Epidermal melanocyte (primary cell): ENCODE results near the gene MFAP3L.

Source experiments
- DNase-seq: peaks from one replicate; pipeline ENCODE4 v3.0.0; 2011; ENCODE audit warnings: low spot score; ENCODE audit not compliant: insufficient read length

MFAP3L gene

GRCh38 chr4:169941141-169941540, 85.1 kb downstream of the MFAP3L start:
- DNase-seq, result no peak

DNA sequence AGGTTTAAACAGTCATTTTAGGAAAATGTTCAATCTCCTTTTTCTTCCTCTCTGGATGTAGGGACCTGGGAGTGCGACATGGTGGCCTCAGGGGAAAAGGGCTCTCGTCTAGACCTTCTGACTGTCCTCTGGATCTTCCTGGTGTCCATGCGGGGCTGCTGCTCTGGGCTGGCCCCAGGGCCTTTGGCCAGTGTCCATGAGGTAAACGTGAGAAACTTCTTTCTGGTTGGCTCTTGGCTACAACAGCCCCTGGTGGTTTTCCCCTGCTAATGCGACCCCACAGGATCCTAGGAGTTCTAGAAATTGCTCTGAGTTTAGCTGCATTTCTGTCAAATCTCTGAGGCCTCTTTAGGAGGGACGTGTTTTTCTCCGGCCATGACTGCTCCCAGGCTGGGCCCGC, 85.7 kb downstream of the MFAP3L start:
- DNase-seq, result no peak
